HEK293 (cell line): Measurements from ENCODE around the gene NCOR1.

ENCODE experiments used
- ZNF146 ChIP-seq: fragments of 450-650 bp; formaldehyde crosslinking; IDR thresholded peaks from 2 replicates; pipeline ENCODE4 v1.5.1; 2016; ENCODE audit warnings: missing biosample characterization, missing genetic modification characterization
- ZNF37A ChIP-seq: fragments of 450-650 bp; IDR thresholded peaks from 2 replicates; pipeline ENCODE4 v1.5.1; 2018; ENCODE audit warnings: missing biosample characterization, missing genetic modification characterization
- TF ChIP-seq, protein P1 (sequence below): fragments of 450-650 bp; formaldehyde crosslinking; IDR thresholded peaks from 2 replicates; pipeline ENCODE4 v1.5.1; 2016; ENCODE audit warnings: missing biosample characterization, missing genetic modification characterization
- TF ChIP-seq, protein P2 (sequence below): fragments of 450-650 bp; formaldehyde crosslinking; IDR thresholded peaks from 2 replicates; pipeline ENCODE4 v1.5.1; 2016; ENCODE audit warnings: missing biosample characterization, missing genetic modification characterization

DNA sequence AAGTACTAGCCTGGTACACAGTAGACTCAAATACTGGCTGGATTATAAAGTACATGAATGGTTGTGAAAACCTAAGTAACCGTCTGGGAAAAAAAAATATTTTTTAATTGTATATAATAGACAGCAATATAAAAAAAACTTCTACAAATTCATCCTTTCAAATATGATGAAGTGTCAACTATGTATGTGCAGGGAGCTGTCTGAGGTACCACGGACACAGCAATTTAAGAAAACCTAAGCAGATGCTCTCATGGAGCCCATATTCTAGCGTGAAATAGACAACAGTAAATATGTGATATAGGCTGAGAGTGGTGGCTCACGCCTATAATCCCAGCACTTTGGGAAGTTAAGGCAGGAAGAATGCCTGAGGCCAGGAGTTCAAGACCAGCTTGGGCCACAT is 111.1 kb downstream of the NCOR1 start:
- TF ChIP-seq, protein P1, sequence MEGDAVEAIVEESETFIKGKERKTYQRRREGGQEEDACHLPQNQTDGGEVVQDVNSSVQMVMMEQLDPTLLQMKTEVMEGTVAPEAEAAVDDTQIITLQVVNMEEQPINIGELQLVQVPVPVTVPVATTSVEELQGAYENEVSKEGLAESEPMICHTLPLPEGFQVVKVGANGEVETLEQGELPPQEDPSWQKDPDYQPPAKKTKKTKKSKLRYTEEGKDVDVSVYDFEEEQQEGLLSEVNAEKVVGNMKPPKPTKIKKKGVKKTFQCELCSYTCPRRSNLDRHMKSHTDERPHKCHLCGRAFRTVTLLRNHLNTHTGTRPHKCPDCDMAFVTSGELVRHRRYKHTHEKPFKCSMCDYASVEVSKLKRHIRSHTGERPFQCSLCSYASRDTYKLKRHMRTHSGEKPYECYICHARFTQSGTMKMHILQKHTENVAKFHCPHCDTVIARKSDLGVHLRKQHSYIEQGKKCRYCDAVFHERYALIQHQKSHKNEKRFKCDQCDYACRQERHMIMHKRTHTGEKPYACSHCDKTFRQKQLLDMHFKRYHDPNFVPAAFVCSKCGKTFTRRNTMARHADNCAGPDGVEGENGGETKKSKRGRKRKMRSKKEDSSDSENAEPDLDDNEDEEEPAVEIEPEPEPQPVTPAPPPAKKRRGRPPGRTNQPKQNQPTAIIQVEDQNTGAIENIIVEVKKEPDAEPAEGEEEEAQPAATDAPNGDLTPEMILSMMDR (tag by site-specific recombination): no peak
- TF ChIP-seq, protein P2, sequence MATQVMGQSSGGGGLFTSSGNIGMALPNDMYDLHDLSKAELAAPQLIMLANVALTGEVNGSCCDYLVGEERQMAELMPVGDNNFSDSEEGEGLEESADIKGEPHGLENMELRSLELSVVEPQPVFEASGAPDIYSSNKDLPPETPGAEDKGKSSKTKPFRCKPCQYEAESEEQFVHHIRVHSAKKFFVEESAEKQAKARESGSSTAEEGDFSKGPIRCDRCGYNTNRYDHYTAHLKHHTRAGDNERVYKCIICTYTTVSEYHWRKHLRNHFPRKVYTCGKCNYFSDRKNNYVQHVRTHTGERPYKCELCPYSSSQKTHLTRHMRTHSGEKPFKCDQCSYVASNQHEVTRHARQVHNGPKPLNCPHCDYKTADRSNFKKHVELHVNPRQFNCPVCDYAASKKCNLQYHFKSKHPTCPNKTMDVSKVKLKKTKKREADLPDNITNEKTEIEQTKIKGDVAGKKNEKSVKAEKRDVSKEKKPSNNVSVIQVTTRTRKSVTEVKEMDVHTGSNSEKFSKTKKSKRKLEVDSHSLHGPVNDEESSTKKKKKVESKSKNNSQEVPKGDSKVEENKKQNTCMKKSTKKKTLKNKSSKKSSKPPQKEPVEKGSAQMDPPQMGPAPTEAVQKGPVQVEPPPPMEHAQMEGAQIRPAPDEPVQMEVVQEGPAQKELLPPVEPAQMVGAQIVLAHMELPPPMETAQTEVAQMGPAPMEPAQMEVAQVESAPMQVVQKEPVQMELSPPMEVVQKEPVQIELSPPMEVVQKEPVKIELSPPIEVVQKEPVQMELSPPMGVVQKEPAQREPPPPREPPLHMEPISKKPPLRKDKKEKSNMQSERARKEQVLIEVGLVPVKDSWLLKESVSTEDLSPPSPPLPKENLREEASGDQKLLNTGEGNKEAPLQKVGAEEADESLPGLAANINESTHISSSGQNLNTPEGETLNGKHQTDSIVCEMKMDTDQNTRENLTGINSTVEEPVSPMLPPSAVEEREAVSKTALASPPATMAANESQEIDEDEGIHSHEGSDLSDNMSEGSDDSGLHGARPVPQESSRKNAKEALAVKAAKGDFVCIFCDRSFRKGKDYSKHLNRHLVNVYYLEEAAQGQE (tag by site-specific recombination): peak; percentile 76
- no peak for TF ChIP-seq ZNF146 (tag by site-specific recombination)
- no peak for TF ChIP-seq ZNF37A
